Neuronal stem cell (in vitro differentiated cells): ENCODE measurements around the gene SCGB1C1.
"Not testable (repeated sequence)": the region's sequence is repeated elsewhere in the genome, so short reads cannot be mapped to it uniquely, and the experiment has no call there.

ENCODE experiments used
- DNase-seq: peaks from one replicate; pipeline ENCODE4 v3.0.0-alpha.2; 2013; ENCODE audit warnings: low spot score
- H2AFZ ChIP-seq: one replicate; pipeline ENCODE4 v1.6.1; 2013; ENCODE audit warnings: mild to moderate bottlenecking, low read length, inconsistent platforms
- H2AK5ac ChIP-seq: 2 replicates; pipeline ENCODE4 v1.6.1; 2013; ENCODE audit warnings: low read depth, mild to moderate bottlenecking, inconsistent platforms, low read length, moderate library complexity, mixed read lengths
- H2BK120ac ChIP-seq: 2 replicates; pipeline ENCODE4 v1.6.1; 2013; ENCODE audit warnings: low read depth, mild to moderate bottlenecking, inconsistent platforms, low read length, moderate library complexity, mixed read lengths
- H2BK12ac ChIP-seq: one replicate; pipeline ENCODE4 v1.6.1; 2013; ENCODE audit warnings: low read length, inconsistent platforms
- H2BK15ac ChIP-seq: 2 replicates; pipeline ENCODE4 v1.6.1; 2013; ENCODE audit warnings: mild to moderate bottlenecking, low read length, inconsistent platforms, mixed read lengths
- H2BK5ac ChIP-seq: one replicate; pipeline ENCODE4 v1.6.1; 2013; ENCODE audit warnings: inconsistent platforms, mild to moderate bottlenecking, low read length, moderate library complexity
- H3K14ac ChIP-seq: one replicate; pipeline ENCODE4 v1.6.1; 2013; ENCODE audit warnings: low read length, inconsistent platforms
- H3K18ac ChIP-seq: 2 replicates; pipeline ENCODE4 v1.6.1; 2013; ENCODE audit warnings: low read length, inconsistent platforms
- H3K23ac ChIP-seq: 2 replicates; pipeline ENCODE4 v1.6.1; 2013; ENCODE audit warnings: low read depth, mild to moderate bottlenecking, mixed read lengths, low read length, inconsistent platforms; ENCODE audit not compliant: poor library complexity
- H3K27ac ChIP-seq: replicated peaks from 3 replicates; pipeline ENCODE4 v1.5.1; 2013; ENCODE audit warnings: low read length, inconsistent platforms
- H3K27me3 ChIP-seq, 3 experiments: 2 replicates each; pipeline ENCODE4 v1.6.1; 2013; ENCODE audit warnings: low read length in 3 of 3, mild to moderate bottlenecking in 2 of 3, inconsistent platforms in 1 of 3, low read depth in 1 of 3, mixed read lengths in 1 of 3, moderate library complexity in 1 of 3; ENCODE audit not compliant: control insufficient read depth in 3 of 3, insufficient read depth in 3 of 3
- H3K36me3 ChIP-seq, 2 donors: replicated peaks in 1 of 2; 2 replicates each; pipeline ENCODE4 v1.6.1; 2013; ENCODE audit warnings: low read length in 2 of 2; ENCODE audit not compliant: control insufficient read depth in 2 of 2, insufficient read depth in 2 of 2
- H3K4ac ChIP-seq: 2 replicates; pipeline ENCODE4 v1.6.1; 2013; ENCODE audit warnings: inconsistent platforms, mild to moderate bottlenecking, low read length, moderate library complexity
- H3K4me1 ChIP-seq, 2 donors: 1 replicate in 1 of 2; 2 replicates in 1 of 2; pipeline ENCODE4 v1.6.1; 2013; ENCODE audit warnings: low read length in 2 of 2, low read depth in 1 of 2; ENCODE audit not compliant: control insufficient read depth in 2 of 2, insufficient read depth in 1 of 2
- H3K4me2 ChIP-seq: one replicate; pipeline ENCODE4 v1.6.1; 2013; ENCODE audit warnings: mild to moderate bottlenecking, low read length, inconsistent platforms; ENCODE audit not compliant: insufficient read depth, poor library complexity, severe bottlenecking
- H3K4me3 ChIP-seq, 2 donors: 2 replicates each; pipeline ENCODE4 v1.5.1; 2013; ENCODE audit warnings: low read length in 2 of 2, mild to moderate bottlenecking in 2 of 2, inconsistent platforms in 1 of 2, moderate library complexity in 1 of 2
- H3K79me1 ChIP-seq: one replicate; pipeline ENCODE4 v1.6.1; 2013; ENCODE audit warnings: low read depth, mild to moderate bottlenecking, inconsistent platforms, low read length, moderate library complexity
- H3K9ac ChIP-seq: one replicate; pipeline ENCODE4 v1.6.1; 2013; ENCODE audit warnings: mild to moderate bottlenecking, low read depth, low read length, inconsistent platforms; ENCODE audit not compliant: poor library complexity
- H3K9me3 ChIP-seq, 2 donors: replicated peaks in 1 of 2; 2 replicates each; pipeline versions ENCODE3 to v1.6.1; 2013; ENCODE audit warnings: low read length in 2 of 2, mild to moderate bottlenecking in 2 of 2, inconsistent platforms in 1 of 2, low read depth in 1 of 2, mixed read lengths in 1 of 2, moderate library complexity in 1 of 2; ENCODE audit not compliant: control insufficient read depth in 2 of 2, insufficient read depth in 1 of 2
- H4K8ac ChIP-seq: one replicate; pipeline ENCODE4 v1.6.1; 2013; ENCODE audit warnings: low read depth, mild to moderate bottlenecking, inconsistent platforms, low read length, moderate library complexity
- H4K91ac ChIP-seq: one replicate; pipeline ENCODE4 v1.6.1; 2013; ENCODE audit warnings: low read length, low read depth, mild to moderate bottlenecking, inconsistent platforms; ENCODE audit not compliant: poor library complexity
- WGBS, 2 donors: extraction: QIAGEN DNeasy Blood & Tissue Kit; methylation state at CpG; one replicate each; pipeline ENCODE4 v1.1.7; 2013; ENCODE audit warnings: missing lambda C conversion rate in 2 of 2, mixed read lengths in 1 of 2; ENCODE audit not compliant: insufficient read length in 2 of 2, insufficient replicate concordance in 1 of 2; ENCODE audit errors: extremely low coverage in 2 of 2; 5-methylcytosine and 5-hydroxymethylcytosine counted together

Gene SCGB1C1

GRCh38 chr11:190546-190945, 2.3 kb upstream of the SCGB1C1 start:
- H2AFZ ChIP-seq, H3K9me3 ChIP-seq, H3K4me1 ChIP-seq, H2BK15ac ChIP-seq, H4K91ac ChIP-seq, DNase-seq, H3K27me3 ChIP-seq, H3K9ac ChIP-seq, H3K23ac ChIP-seq, H2BK12ac ChIP-seq, H3K18ac ChIP-seq, H3K14ac ChIP-seq, H2BK5ac ChIP-seq, H3K4ac ChIP-seq, H3K27ac ChIP-seq, H3K79me1 ChIP-seq, H4K8ac ChIP-seq, H2BK120ac ChIP-seq, H2AK5ac ChIP-seq, H3K4me2 ChIP-seq, H3K4me3 ChIP-seq, H3K36me3 ChIP-seq: not testable (repeated sequence)
- no CpG with 5 or more reads among the region's 5 CpGs for WGBS, 2 donors

DNA sequence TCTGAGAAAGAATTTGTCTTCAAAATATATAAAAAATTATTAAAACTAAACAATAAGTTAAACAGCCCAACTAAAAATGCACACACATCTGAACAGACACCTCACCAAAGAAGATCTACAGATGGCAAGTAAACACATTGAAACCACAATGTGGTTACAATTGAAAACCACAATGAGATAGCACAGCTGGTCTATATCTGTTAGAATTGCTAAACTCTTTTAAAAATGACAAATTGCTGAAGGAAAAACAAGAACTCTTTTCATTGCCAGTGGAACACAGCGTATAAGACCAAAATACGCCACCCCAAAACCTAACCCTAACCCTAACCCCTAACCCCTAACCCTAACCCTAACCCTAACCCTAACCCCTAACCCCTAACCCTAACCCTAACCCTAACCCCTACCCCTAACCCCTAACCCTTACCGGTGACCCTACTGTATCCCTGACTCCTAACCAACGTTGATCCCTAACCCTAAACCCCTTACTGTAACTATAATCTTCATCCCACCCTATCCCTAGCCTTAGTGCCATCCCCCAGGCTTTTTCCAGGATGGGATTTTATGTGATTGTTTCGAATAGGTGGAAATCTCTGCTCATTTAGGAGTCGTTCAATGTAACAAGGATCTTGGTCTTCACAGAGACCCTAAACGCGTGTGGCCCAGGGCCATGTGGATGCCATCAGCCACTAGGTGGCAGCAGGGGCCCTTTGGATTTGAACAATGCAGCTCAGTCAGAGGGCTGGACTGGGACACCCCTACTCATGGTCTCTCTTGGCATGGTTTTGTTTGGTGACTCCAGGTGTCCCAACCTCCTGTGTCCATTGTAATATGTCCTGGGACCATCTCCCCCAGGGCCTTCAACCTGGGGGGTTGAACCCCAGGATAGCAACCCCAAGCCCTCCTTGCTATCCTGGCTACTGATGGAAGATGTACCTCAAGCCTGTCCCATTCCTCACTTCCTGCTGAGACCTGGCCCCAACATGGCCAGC, 1.1 kb upstream of the SCGB1C1 start:
- not testable (repeated sequence) for H2BK120ac ChIP-seq, DNase-seq, H3K4ac ChIP-seq, H3K27ac ChIP-seq, H3K9ac ChIP-seq, H3K4me1 ChIP-seq, H2AK5ac ChIP-seq, H4K8ac ChIP-seq, H2AFZ ChIP-seq, H3K4me3 ChIP-seq, H3K36me3 ChIP-seq, H3K27me3 ChIP-seq, H2BK5ac ChIP-seq, H3K9me3 ChIP-seq, H3K4me2 ChIP-seq, H3K79me1 ChIP-seq, H2BK15ac ChIP-seq, H2BK12ac ChIP-seq, H3K14ac ChIP-seq, H3K23ac ChIP-seq, H4K91ac ChIP-seq, H3K18ac ChIP-seq
- 100% methylated on average over 1 of the region's 8 CpGs; no CpG with 5 or more reads in 1 of the 2 donors for WGBS, 2 donors

GRCh38 chr11:193481-193880, 603 bp downstream of the SCGB1C1 start:
- not testable (repeated sequence) for H3K9ac ChIP-seq, H3K4me3 ChIP-seq, H3K36me3 ChIP-seq, H2BK12ac ChIP-seq, H3K27ac ChIP-seq, H2BK120ac ChIP-seq, H3K4me2 ChIP-seq, H2AK5ac ChIP-seq, DNase-seq, H3K9me3 ChIP-seq, H3K79me1 ChIP-seq, H2BK5ac ChIP-seq, H3K4me1 ChIP-seq, H2BK15ac ChIP-seq, H3K18ac ChIP-seq, H3K27me3 ChIP-seq, H4K91ac ChIP-seq, H2AFZ ChIP-seq, H3K4ac ChIP-seq, H3K23ac ChIP-seq, H3K14ac ChIP-seq, H4K8ac ChIP-seq
- no CpG with 5 or more reads among the region's 5 CpGs for WGBS, 2 donors
